GM12891 (cell line): ENCODE measurements around the gene SLC22A31.

Experiments
- PAX5 ChIP-seq: IDR thresholded peaks from 2 replicates; pipeline ENCODE4 v1.6.1; 2011; ENCODE audit warnings: low read length, moderate library complexity, mild to moderate bottlenecking; ENCODE audit not compliant: insufficient read depth, severe bottlenecking
- POLR2A ChIP-seq: IDR thresholded peaks from 2 replicates; pipeline ENCODE4 v1.6.1; 2011; ENCODE audit warnings: low read depth, low read length, control low read depth
- POLR2AphosphoS5 ChIP-seq: IDR thresholded peaks from 2 replicates; pipeline ENCODE4 v1.6.1; 2011; ENCODE audit warnings: low read depth, low read length, control low read depth
- POU2F2 ChIP-seq: IDR thresholded peaks from 2 replicates; pipeline ENCODE4 v1.6.1; 2011; ENCODE audit warnings: low read depth, mild to moderate bottlenecking, control low read depth, low read length, moderate library complexity
- SPI1 ChIP-seq: IDR thresholded peaks from 2 replicates; pipeline ENCODE4 v1.6.1; 2011; ENCODE audit warnings: low read depth, low read length, control low read depth
- TAF1 ChIP-seq: IDR thresholded peaks from 2 replicates; pipeline ENCODE4 v1.6.1; 2011; ENCODE audit warnings: low read depth, low read length, control low read depth

DNA sequence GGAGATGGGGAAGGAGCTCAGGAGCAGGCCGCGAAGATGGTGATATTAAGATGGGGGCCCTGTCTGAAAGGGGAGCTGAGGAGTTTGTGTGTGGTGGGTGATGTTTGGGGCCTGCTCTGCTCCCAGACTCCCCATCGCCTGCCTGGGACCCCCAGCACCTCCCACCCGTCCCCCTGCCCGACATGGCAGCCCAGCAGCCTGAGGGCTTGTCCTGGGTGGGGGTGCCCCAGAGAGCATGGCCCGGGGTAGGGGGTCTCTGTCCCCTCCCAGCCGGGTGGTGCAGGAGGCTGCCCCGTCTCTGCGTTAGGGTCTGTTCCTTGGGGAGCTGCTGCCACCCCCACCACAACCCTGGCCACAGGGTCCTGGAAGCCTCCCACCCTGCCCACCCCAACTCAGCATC is 23.6 kb downstream of the SLC22A31 start:
- TF ChIP-seq POLR2A (no peak), POLR2AphosphoS5 (no peak), SPI1 (no peak), PAX5 (no peak), TAF1 (no peak), POU2F2 (no peak)
